Fibroblast of lung (primary cell): Measurements from ENCODE around the gene KPNA6.

ENCODE experiments used
- EZH2 ChIP-seq: IDR thresholded peaks from 2 replicates; pipeline ENCODE4 v1.5.1; 2012; ENCODE audit warnings: low read length, control low read depth, mild to moderate bottlenecking; ENCODE audit errors: missing control alignments
- TF ChIP-seq, protein P1 (sequence below), 2 donors: IDR thresholded peaks in 1 of 2; conservative IDR thresholded peaks in 1 of 2; 1 replicate in 1 of 2; 2 replicates in 1 of 2; pipeline ENCODE4 v1.5.1; 2011 to 2012; ENCODE audit warnings: low read length in 2 of 2, control low read depth in 1 of 2, inconsistent platforms in 1 of 2, low read depth in 1 of 2, mild to moderate bottlenecking in 1 of 2

GRCh38 chr1:32195972-32196823 is 88.3 kb downstream of the KPNA6 start:
- TF ChIP-seq, protein P1, sequence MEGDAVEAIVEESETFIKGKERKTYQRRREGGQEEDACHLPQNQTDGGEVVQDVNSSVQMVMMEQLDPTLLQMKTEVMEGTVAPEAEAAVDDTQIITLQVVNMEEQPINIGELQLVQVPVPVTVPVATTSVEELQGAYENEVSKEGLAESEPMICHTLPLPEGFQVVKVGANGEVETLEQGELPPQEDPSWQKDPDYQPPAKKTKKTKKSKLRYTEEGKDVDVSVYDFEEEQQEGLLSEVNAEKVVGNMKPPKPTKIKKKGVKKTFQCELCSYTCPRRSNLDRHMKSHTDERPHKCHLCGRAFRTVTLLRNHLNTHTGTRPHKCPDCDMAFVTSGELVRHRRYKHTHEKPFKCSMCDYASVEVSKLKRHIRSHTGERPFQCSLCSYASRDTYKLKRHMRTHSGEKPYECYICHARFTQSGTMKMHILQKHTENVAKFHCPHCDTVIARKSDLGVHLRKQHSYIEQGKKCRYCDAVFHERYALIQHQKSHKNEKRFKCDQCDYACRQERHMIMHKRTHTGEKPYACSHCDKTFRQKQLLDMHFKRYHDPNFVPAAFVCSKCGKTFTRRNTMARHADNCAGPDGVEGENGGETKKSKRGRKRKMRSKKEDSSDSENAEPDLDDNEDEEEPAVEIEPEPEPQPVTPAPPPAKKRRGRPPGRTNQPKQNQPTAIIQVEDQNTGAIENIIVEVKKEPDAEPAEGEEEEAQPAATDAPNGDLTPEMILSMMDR (conservative IDR thresholded peaks at IDR 0.05 in 1 of 2, IDR thresholded peaks at IDR 0.05 in 1 of 2; ENCODE audit: low read depth in 1 of 2, low read length in 2 of 2) = no peak
- TF ChIP-seq EZH2 = no peak
